Amniotic epithelial cell (primary cell): ENCODE results near the gene PRKCB.

Experiments
- DNase-seq: peaks from one replicate; pipeline ENCODE4 v3.0.0-alpha.2; 2010; ENCODE audit warnings: low read depth

The PRKCB gene

GRCh38 chr16:24051125-24051524 is 215.3 kb downstream of the PRKCB start:
- DNase-seq, result no peak

GRCh38 chr16:24052329-24053098 is 216.7 kb downstream of the PRKCB start:
- DNase-seq, result no peak

GRCh38 chr16:24053099-24053946 is 217.5 kb downstream of the PRKCB start:
- DNase-seq, result no peak

GRCh38 chr16:24054741-24055491 is 219.1 kb downstream of the PRKCB start:
- no peak for DNase-seq

GRCh38 chr16:24062270-24062817 is 226.6 kb downstream of the PRKCB start:
- DNase-seq, result no peak

GRCh38 chr16:24069036-24069590 is 233.3 kb downstream of the PRKCB start:
- no peak for DNase-seq

GRCh38 chr16:24070851-24071250 is 235.1 kb downstream of the PRKCB start:
- DNase-seq, result no peak

- DNase-seq, result no peak
These were observed 236.0 kb downstream of the PRKCB start for GRCh38 chr16:24071666-24072360.

GRCh38 chr16:24073321-24073720 is 237.5 kb downstream of the PRKCB start:
- DNase-seq, result no peak

GRCh38 chr16:24074574-24074973 is 238.8 kb downstream of the PRKCB start:
- no peak for DNase-seq

GRCh38 chr16:24075302-24075701 is 239.5 kb downstream of the PRKCB start:
- DNase-seq, result no peak

GRCh38 chr16:24075931-24076716 is 240.3 kb downstream of the PRKCB start:
- DNase-seq, result no peak

- DNase-seq, result no peak
These were observed 241.5 kb downstream of the PRKCB start for GRCh38 chr16:24077292-24077691.

- DNase-seq, result no peak
These were observed 242.2 kb downstream of the PRKCB start for GRCh38 chr16:24077966-24078365.

GRCh38 chr16:24085666-24086065 is 249.9 kb downstream of the PRKCB start:
- no peak for DNase-seq

- DNase-seq, result no peak
These were observed 252.2 kb downstream of the PRKCB start for GRCh38 chr16:24087891-24088410.

GRCh38 chr16:24088767-24089166 is 253.0 kb downstream of the PRKCB start:
- no peak for DNase-seq

- DNase-seq, result no peak
These were observed 255.3 kb downstream of the PRKCB start for GRCh38 chr16:24091125-24091524.

- DNase-seq, result no peak
These were observed 257.3 kb downstream of the PRKCB start for GRCh38 chr16:24093049-24093448.

- DNase-seq, result no peak
These were observed 258.9 kb downstream of the PRKCB start for GRCh38 chr16:24094660-24095059.
